ENCODE results near the gene MAP7.
"Not testable (repeated sequence)": the region's sequence is repeated elsewhere in the genome, so short reads cannot be mapped to it uniquely, and the experiment has no call there.

Gene MAP7

GRCh38 chr6:136331461-136331860 lies 218.8 kb downstream of the MAP7 start:
- DNase-seq = no peak

GRCh38 chr6:136330634-136331033 lies 219.6 kb downstream of the MAP7 start:
- DNase-seq = no peak

GRCh38 chr6:136326038-136326553 lies 224.1 kb downstream of the MAP7 start:
- no peak for DNase-seq

- DNase-seq = no peak
These were observed 225.4 kb downstream of the MAP7 start for GRCh38 chr6:136324686-136325380.

GRCh38 chr6:136323431-136324112 lies 226.7 kb downstream of the MAP7 start:
- DNase-seq = no peak

- no peak for DNase-seq
These were observed 230.5 kb downstream of the MAP7 start for GRCh38 chr6:136319732-136320131.

GRCh38 chr6:136318676-136319075 lies 231.5 kb downstream of the MAP7 start:
- no peak for DNase-seq

- no peak for DNase-seq
These were observed 232.3 kb downstream of the MAP7 start for GRCh38 chr6:136317971-136318370.

- peak; percentile 71 for DNase-seq
These were observed 233.1 kb downstream of the MAP7 start for GRCh38 chr6:136317021-136317694.

GRCh38 chr6:136315594-136315993 lies 234.6 kb downstream of the MAP7 start:
- no peak for DNase-seq

- DNase-seq = no peak
These were observed 237.2 kb downstream of the MAP7 start for GRCh38 chr6:136312975-136313374.

- DNase-seq = no peak
These were observed 240.4 kb downstream of the MAP7 start for GRCh38 chr6:136309729-136310311.

GRCh38 chr6:136309171-136309570 lies 241.1 kb downstream of the MAP7 start:
- DNase-seq = no peak

- DNase-seq = not testable (repeated sequence)
These were observed 241.8 kb downstream of the MAP7 start for GRCh38 chr6:136308469-136308868.

- DNase-seq = no peak
These were observed 242.9 kb downstream of the MAP7 start for GRCh38 chr6:136307351-136307750.

GRCh38 chr6:136306466-136306865 lies 243.8 kb downstream of the MAP7 start:
- no peak for DNase-seq

GRCh38 chr6:136304410-136304809 lies 245.8 kb downstream of the MAP7 start:
- DNase-seq = no peak

GRCh38 chr6:136303516-136303915 lies 246.7 kb downstream of the MAP7 start:
- no peak for DNase-seq

- no peak for DNase-seq
These were observed 255.6 kb downstream of the MAP7 start for GRCh38 chr6:136294621-136295020.
